ENCODE measurements around the gene C2CD2L.

- TF ChIP-seq, protein P1, sequence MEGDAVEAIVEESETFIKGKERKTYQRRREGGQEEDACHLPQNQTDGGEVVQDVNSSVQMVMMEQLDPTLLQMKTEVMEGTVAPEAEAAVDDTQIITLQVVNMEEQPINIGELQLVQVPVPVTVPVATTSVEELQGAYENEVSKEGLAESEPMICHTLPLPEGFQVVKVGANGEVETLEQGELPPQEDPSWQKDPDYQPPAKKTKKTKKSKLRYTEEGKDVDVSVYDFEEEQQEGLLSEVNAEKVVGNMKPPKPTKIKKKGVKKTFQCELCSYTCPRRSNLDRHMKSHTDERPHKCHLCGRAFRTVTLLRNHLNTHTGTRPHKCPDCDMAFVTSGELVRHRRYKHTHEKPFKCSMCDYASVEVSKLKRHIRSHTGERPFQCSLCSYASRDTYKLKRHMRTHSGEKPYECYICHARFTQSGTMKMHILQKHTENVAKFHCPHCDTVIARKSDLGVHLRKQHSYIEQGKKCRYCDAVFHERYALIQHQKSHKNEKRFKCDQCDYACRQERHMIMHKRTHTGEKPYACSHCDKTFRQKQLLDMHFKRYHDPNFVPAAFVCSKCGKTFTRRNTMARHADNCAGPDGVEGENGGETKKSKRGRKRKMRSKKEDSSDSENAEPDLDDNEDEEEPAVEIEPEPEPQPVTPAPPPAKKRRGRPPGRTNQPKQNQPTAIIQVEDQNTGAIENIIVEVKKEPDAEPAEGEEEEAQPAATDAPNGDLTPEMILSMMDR (IDR thresholded peaks at IDR 0.05; ENCODE audit: low read depth, low read length, missing input control) = no peak
- TF ChIP-seq YY1 (IDR thresholded peaks at IDR 0.05) (no peak), MAX (IDR thresholded peaks at IDR 0.05) (no peak), HNF4G (IDR thresholded peaks at IDR 0.05) (no peak), RAD21 (IDR thresholded peaks at IDR 0.05) (no peak), NR2F2 (IDR thresholded peaks at IDR 0.05) (no peak)
- TF ChIP-seq, protein P2, sequence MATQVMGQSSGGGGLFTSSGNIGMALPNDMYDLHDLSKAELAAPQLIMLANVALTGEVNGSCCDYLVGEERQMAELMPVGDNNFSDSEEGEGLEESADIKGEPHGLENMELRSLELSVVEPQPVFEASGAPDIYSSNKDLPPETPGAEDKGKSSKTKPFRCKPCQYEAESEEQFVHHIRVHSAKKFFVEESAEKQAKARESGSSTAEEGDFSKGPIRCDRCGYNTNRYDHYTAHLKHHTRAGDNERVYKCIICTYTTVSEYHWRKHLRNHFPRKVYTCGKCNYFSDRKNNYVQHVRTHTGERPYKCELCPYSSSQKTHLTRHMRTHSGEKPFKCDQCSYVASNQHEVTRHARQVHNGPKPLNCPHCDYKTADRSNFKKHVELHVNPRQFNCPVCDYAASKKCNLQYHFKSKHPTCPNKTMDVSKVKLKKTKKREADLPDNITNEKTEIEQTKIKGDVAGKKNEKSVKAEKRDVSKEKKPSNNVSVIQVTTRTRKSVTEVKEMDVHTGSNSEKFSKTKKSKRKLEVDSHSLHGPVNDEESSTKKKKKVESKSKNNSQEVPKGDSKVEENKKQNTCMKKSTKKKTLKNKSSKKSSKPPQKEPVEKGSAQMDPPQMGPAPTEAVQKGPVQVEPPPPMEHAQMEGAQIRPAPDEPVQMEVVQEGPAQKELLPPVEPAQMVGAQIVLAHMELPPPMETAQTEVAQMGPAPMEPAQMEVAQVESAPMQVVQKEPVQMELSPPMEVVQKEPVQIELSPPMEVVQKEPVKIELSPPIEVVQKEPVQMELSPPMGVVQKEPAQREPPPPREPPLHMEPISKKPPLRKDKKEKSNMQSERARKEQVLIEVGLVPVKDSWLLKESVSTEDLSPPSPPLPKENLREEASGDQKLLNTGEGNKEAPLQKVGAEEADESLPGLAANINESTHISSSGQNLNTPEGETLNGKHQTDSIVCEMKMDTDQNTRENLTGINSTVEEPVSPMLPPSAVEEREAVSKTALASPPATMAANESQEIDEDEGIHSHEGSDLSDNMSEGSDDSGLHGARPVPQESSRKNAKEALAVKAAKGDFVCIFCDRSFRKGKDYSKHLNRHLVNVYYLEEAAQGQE (IDR thresholded peaks at IDR 0.05) = no peak
Observed at GRCh38 chr11:119158467-119158866, 51.3 kb downstream of the C2CD2L start.

Measured in liver (tissue), 3 donors.